ACC112 (cell line): ENCODE results near the gene SIX3.

Experiments
- H2AFZ ChIP-seq: fragments of 200-600 bp; sonication (generic); one replicate; pipeline ENCODE4 v1.6.0; 2017; ENCODE audit warnings: antibody characterized with exemption, low read length; ENCODE audit not compliant: unreplicated experiment
- H3K27ac ChIP-seq: fragments of 200-600 bp; sonication (generic); 2 replicates; pipeline ENCODE4 v1.5.1; 2014; ENCODE audit warnings: low read depth, mild to moderate bottlenecking, antibody characterized with exemption, low read length, moderate library complexity
- H3K27me3 ChIP-seq: fragments of 200-600 bp; sonication (generic); 2 replicates; pipeline ENCODE4 v1.6.1; 2014; ENCODE audit warnings: mild to moderate bottlenecking, antibody characterized with exemption, low read length, moderate library complexity, mixed read lengths; ENCODE audit not compliant: insufficient read depth
- H3K36me3 ChIP-seq: fragments of 200-600 bp; sonication (generic); 2 replicates; pipeline ENCODE4 v1.6.1; 2016; ENCODE audit warnings: mild to moderate bottlenecking, antibody characterized with exemption, low read length, moderate library complexity, mixed read lengths; ENCODE audit not compliant: insufficient read depth
- H3K4me1 ChIP-seq: fragments of 200-600 bp; sonication (generic); one replicate; pipeline ENCODE4 v1.6.1; 2016; ENCODE audit warnings: low read length, mixed read lengths; ENCODE audit not compliant: insufficient read depth, unreplicated experiment, control insufficient read depth
- H3K4me3 ChIP-seq: fragments of 200-600 bp; sonication (generic); 2 replicates; pipeline ENCODE4 v1.5.1; 2014; ENCODE audit warnings: mild to moderate bottlenecking, low read depth, low read length
- H3K79me2 ChIP-seq: fragments of 200-600 bp; sonication (generic); one replicate; pipeline ENCODE4 v1.6.0; 2016; ENCODE audit warnings: low read length; ENCODE audit not compliant: control insufficient read depth, unreplicated experiment, insufficient read depth

The SIX3 gene

GRCh38 chr2:44962176-44962695 is 20.7 kb downstream of the SIX3 start:
- peaks cover 25% of the 10 kb centered on the region for H3K4me1 ChIP-seq
- no peaks in the 10 kb centered on the region for H3K36me3 ChIP-seq
- H3K27me3 ChIP-seq: no peaks in the 10 kb centered on the region
- no peak overlapping the region for H2AFZ ChIP-seq
- H3K27ac ChIP-seq: no peak overlapping the region
- H3K4me3 ChIP-seq: no peak overlapping the region
- no peaks in the 10 kb centered on the region for H3K79me2 ChIP-seq

GRCh38 chr2:44964752-44965236 is 23.3 kb downstream of the SIX3 start:
- H3K4me3 ChIP-seq: no peak overlapping the region
- H3K27me3 ChIP-seq: no peaks in the 10 kb centered on the region
- no peak overlapping the region for H3K27ac ChIP-seq
- H2AFZ ChIP-seq: no peak overlapping the region
- H3K4me1 ChIP-seq: peaks cover 13% of the 10 kb centered on the region
- H3K79me2 ChIP-seq: no peaks in the 10 kb centered on the region
- H3K36me3 ChIP-seq: no peaks in the 10 kb centered on the region

GRCh38 chr2:44965684-44966083 is 24.2 kb downstream of the SIX3 start:
- H3K36me3 ChIP-seq: no peaks in the 10 kb centered on the region
- H3K27ac ChIP-seq: no peak overlapping the region
- H3K4me1 ChIP-seq: peaks cover 9% of the 10 kb centered on the region
- H3K4me3 ChIP-seq: no peak overlapping the region
- no peaks in the 10 kb centered on the region for H3K27me3 ChIP-seq
- no peaks in the 10 kb centered on the region for H3K79me2 ChIP-seq
- H2AFZ ChIP-seq: no peak overlapping the region

- Histone ChIP-seq H3K4me1 (peaks cover 12% of the 10 kb centered on the region), H3K27me3 (no peaks in the 10 kb centered on the region), H2AFZ (no peak overlapping the region), H3K79me2 (no peaks in the 10 kb centered on the region), H3K27ac (no peak overlapping the region), H3K36me3 (no peaks in the 10 kb centered on the region), H3K4me3 (no peak overlapping the region)
Measured at GRCh38 chr2:44967056-44967455, 25.6 kb downstream of the SIX3 start.

- no peak overlapping the region for H2AFZ ChIP-seq
- H3K36me3 ChIP-seq: no peaks in the 10 kb centered on the region
- H3K27ac ChIP-seq: no peak overlapping the region
- H3K4me3 ChIP-seq: no peak overlapping the region
- no peaks in the 10 kb centered on the region for H3K79me2 ChIP-seq
- H3K4me1 ChIP-seq: peaks cover 13% of the 10 kb centered on the region
- H3K27me3 ChIP-seq: no peaks in the 10 kb centered on the region
Measured at GRCh38 chr2:44967727-44968432, 26.4 kb downstream of the SIX3 start.

- Histone ChIP-seq H3K36me3 (no peaks in the 10 kb centered on the region), H3K27ac (no peak overlapping the region), H3K79me2 (no peaks in the 10 kb centered on the region)
Measured at GRCh38 chr2:44969936-44970335, 28.4 kb downstream of the SIX3 start.

GRCh38 chr2:44970846-44971450 is 29.4 kb downstream of the SIX3 start:
- H2AFZ ChIP-seq: no peak overlapping the region
- peaks cover 12% of the 10 kb centered on the region for H3K4me1 ChIP-seq
- no peaks in the 10 kb centered on the region for H3K36me3 ChIP-seq
- no peaks in the 10 kb centered on the region for H3K79me2 ChIP-seq
- no peak overlapping the region for H3K4me3 ChIP-seq
- H3K27ac ChIP-seq: no peak overlapping the region
- no peaks in the 10 kb centered on the region for H3K27me3 ChIP-seq

More at GRCh38 chr2:44969936-44970335, 28.4 kb downstream of the SIX3 start:
- Histone ChIP-seq H3K27me3 (no peaks in the 10 kb centered on the region), H3K4me1 (peaks cover 19% of the 10 kb centered on the region), H3K4me3 (no peak overlapping the region), H2AFZ (no peak overlapping the region)

- Histone ChIP-seq H2AFZ (peak overlapping the region; percentile 83), H3K27ac (no peak overlapping the region), H3K36me3 (no peaks in the 10 kb centered on the region), H3K4me3 (no peak overlapping the region), H3K27me3 (no peaks in the 10 kb centered on the region), H3K4me1 (peaks cover 12% of the 10 kb centered on the region), H3K79me2 (no peaks in the 10 kb centered on the region)
Measured at GRCh38 chr2:44972771-44973535, 31.5 kb downstream of the SIX3 start.

- peaks cover 12% of the 10 kb centered on the region for H3K4me1 ChIP-seq
- H3K27me3 ChIP-seq: no peaks in the 10 kb centered on the region
- H3K27ac ChIP-seq: no peak overlapping the region
- no peaks in the 10 kb centered on the region for H3K36me3 ChIP-seq
- no peak overlapping the region for H2AFZ ChIP-seq
- no peak overlapping the region for H3K4me3 ChIP-seq
- H3K79me2 ChIP-seq: no peaks in the 10 kb centered on the region
Measured at GRCh38 chr2:44974064-44974715, 32.7 kb downstream of the SIX3 start.
